Astrocyte of the hippocampus (primary cell): ENCODE results near the gene DBNDD1.
"Not testable (repeated sequence)": the region's sequence is repeated elsewhere in the genome, so short reads cannot be mapped to it uniquely, and the experiment has no call there.

Source experiments
- DNase-seq: peaks from one replicate; pipeline ENCODE4 v3.0.0; 2011; ENCODE audit warnings: low read depth, low spot score

The DBNDD1 gene, protein sequence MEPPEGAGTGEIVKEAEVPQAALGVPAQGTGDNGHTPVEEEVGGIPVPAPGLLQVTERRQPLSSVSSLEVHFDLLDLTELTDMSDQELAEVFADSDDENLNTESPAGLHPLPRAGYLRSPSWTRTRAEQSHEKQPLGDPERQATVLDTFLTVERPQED

DNA sequence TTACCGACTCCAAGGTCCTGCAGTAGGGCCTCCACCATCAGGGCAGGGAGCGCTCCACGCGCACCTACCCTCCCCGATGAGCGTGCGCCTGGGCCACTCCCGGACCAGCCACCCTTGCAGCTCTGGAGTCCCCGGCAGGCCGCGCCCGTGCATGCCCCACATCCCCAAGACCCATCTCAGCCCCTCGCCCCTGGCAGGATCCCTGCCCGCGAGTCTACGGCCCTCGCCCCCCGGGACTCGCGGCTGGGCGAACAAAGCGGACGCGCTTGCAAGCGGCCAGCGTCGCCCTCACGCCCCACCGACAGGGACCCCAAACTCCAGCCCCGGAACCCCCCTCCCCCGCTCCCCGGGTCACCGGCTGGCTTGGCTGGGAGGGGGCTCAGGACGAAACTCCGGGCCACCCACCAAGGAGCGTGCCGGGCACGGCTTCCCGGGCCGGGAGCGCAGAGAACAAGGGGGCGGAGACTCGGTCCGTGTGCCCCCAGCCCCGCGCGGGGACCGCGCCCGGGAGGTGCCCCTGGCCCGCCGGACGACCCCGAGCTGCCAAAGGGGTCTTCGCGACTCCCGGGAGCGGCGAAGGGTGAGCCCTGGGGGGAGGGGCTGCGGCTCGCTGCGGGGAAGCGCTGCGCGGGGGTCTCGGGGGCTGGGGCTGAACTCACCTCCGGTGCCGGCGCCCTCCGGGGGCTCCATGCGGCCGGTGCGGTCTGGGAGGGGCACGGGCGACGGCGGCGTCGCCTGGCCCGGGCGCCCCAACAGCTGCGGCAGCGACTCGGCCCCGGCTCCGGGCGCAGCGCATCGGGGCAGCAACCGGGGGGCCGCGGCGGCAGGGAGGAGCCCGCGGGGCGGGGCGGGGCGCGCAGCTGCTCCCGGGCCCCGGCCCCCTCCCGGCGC is at the start of gene DBNDD1:
Gene DBNDD1 (minus strand): TSS at position 805 of the 891 bp plus-strand sequence. CDS start 115 bp downstream, at position 690.
- DNase-seq: peak; percentile 48

DNA sequence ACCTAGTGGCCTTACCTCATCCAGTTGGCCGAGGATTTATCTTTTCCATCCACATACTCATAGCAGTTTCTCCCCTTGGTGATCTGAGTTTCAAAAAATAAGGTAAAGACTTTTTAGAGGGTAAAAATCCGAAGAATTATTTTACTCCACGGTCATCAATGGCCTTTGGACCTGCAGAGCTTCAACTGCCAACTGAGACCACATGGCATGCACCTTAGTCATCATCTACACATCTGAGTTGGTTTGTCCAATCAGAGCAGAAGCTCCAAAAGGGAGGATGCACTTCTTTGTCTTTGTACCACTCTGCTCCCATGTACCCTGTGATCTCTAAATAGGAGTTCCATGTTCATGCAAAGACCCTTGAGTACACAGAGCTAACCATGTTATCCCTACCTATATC is 42.2 kb upstream of the DBNDD1 start:
- DNase-seq: no peak

DNA sequence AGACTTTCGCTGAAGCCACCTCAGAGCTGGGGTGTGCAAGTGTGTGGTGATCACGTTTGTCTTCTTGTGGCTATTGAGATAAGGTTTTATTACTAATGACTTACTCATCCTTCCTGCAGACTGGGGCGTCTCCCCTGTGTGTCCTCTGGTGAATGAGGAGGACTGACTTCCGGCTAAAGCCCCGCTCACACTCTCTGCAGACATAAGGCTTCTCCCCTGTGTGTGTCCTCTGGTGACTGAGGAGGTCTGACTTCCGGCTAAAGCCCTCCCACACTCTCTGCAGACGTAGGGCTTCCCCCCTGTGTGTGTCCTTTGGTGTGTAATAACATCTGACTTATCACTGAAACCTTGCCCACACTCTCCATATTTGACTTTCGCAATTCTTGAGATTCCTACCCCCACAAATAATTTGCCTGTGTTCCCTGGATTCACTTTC is 38.5 kb upstream of the DBNDD1 start:
- no peak for DNase-seq

DNA sequence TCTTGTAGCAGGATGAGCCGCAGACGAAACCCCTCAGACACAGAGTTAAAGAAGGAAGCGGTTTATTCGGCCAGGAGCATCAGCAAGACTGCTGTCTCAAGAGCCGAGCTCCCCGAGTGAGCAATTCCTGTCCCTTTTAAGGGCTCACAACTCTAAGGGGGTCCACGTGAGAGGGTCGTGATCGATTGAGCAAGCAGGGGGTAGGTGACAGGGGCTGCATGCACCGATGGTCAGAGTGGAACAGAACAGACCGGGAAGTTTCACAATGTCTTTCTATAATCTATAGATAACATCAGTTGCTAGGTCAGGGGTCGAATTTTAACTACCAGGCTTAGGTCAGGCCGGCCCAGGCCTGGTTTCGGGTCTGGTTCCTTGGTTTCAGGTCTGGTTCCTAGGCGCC is 37.3 kb upstream of the DBNDD1 start:
- DNase-seq: not testable (repeated sequence)

DNA sequence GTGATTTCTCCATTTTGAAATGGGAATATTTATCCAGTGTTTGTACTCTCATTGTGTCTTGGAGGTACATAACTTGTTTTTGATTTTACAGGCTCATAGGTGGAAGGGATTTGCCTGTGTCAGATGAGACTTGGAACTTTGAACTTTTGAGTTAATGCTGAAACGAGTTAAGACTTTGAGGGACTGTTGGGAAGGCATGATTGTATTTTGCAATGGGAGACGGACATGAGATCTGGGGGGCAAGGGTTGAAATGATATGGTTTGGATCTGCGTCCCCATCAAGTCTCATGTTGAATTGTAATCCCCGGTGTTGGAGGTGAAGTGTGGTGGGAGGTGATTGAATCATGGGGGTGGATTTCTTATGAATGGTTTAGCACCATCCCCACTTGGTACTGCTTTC is 36.1 kb upstream of the DBNDD1 start:
- DNase-seq: no peak

DNA sequence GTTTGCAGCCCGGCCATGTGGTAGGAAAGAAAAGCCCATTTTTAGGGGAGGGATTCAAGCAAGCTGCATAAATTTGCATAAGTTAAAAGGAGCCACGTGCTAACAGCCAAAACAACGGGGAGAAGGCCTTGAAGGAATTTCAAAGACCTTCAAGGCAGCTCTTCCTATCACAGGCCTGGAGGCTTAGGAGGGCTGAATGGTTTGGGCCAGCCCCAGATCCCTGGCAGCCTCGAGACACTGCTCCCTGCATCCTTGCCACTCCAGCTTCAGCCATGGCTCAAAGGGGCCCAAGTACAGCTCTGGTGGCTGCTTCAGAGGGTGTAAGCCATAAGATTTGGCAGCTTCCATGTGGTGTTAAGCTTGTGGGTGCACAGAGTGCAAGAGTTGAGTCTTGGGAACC is 35.3 kb upstream of the DBNDD1 start:
- no peak for DNase-seq

DNA sequence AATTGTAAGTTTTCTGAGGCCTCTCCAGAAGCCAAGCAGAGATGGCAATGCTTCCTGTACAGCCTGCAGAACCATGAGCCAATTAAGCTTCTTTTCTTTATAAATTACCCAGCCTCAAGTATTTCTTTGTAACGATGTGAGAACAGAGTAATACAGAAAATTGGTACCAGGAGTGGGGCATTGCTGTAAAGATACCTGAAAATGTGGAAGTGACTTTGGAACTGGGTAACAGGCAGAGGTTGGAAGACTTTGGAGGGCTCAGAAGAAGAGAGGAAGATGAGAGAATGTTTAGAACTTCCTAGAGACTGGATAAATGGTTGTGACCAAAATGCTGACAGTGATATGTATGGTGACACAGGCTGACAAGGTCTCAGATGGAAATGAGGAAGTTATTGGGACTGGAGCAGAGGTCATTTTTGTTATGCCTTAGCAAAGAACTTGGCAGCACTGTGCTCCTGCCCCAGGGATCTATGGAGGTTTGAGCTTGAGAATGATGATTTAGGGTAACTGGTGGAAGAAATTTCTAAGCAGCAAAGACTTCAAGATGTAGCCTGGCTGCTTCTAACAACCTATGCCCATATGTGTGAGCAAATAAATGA is 34.7 kb upstream of the DBNDD1 start:
- DNase-seq: no peak

DNA sequence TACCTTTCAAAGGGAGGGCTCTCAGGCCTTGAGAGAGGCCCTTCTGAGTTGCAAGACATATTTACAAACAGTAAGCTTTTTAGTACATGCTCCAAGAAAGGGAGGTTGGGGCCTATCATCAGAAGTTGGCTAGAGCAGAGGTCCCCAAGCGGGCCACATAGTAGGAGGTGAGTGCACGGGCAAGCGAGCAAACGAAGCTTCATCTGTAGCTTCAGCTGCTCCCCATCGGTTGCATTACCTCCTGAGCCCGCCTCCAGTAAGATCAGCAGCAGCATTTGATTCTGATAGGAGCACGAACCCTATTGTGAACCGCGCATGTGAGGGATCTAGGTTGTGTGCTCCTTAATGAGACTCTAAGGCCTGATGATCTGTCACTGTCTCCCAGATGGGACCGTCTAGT is 31.7 kb upstream of the DBNDD1 start:
- no peak for DNase-seq

DNA sequence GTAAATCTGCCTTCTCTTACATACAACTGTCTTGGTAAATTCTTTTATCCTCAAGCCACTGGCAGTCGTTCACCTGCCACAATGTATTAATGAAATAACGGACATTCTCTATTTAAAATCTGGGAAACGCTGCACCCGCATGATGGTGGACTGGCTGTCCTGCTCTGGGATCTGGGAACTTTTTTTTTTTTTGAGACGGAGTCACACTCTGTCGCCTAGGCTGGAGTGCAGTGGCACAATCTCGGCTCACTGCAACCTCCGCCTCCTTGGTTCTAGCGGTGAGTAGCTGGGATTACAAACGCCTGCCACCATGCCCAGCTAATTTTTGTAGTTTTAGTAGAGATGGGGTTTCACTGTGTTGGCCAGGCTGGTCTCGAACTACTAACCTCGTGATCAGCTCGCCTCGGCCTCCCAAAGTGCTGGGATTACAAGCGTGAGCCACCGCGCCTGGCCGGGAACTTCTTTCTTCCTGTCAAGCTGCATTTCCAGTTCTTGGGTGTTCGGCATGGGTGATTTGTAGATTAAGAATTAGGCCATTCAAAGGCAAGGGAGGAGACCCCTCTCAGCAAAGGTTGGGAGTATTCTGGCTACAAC is 29.6 kb upstream of the DBNDD1 start:
- no peak for DNase-seq

DNA sequence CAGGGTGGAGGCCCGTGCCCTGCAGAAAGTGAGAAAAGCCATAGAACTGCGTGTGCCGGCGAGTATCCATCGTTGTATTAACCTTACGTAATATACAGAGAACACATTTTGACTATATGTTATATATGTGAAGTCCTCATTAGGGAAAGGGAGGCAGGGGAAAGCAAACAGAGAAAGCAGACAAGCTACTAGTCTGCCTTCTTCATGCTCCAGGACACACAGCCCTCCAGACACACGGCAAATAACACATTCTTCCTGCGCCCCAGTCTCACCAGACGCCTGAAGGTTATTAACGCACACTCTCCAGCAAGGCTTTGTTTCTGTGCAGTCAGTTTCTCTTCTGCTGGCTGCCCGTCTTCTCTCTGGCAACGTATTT is 29.1 kb upstream of the DBNDD1 start:
- no peak for DNase-seq

DNA sequence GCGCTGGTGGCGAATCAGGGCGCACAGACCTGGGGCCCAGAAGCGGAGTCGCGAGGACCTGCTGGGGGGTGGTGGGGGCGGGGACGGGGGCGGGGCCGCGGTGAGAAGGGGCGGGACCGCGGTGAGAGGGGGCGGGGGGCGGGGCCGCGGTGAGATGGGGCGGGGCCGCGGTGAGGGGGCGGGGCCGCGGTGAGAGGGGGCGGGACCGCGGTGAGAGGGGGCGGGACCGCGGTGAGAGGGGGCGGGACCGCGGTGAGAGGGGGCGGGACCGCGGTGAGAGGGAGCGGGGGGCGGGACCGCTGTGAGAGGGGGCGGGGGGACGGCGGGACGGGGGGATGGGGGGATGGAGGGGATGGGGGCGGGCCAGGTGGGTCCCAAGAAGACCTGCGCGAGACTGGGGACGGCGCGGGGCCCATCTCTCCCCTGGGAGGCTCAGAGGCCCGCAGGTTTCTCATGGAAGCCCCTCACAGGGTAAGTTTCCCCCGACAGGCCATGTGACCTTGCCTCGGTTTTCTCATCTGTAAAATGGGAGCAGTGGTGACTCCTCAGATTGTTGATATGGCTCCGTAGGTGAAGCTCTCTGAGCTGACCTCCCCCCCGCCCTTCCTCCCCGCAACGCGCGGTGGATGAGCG is 28.6 kb upstream of the DBNDD1 start:
- no peak for DNase-seq

DNA sequence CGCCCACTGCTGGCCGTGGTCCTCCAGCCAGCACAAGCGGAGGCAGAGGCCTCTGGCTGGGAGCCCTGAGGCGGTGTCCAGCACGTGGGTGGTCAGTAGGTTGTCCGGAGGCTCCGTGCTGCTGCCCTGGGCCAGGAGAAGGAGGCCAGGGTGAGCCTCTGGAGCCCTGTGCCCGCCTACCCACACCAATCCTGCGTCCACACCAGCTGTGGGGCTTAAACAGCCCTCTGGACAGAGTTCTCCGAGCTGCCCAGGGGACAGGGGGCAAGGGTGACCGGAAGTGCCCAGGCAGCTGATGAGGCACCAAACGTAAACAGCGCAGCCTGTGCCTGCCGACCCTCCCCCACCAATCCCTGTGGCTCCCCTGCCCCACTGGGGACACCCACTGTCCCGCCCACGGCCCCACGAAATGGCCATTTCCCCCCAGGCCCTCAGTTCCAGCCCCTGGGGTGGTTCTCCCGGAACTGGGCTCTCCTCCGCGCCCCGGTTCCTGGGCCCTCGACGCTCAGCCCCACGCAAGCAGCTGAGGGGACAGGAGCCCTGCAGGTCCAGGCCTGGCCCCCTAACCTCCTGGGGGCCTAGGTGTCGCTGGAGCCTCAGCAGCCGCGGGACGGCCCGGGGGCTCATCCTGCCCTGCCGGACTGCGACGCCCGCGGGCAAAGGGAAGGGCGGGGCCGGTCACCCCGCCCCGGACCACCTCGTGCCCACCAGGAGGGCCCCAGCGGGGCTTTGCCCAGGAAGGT is 27.9 kb upstream of the DBNDD1 start:
- DNase-seq: peak; percentile 70

DNA sequence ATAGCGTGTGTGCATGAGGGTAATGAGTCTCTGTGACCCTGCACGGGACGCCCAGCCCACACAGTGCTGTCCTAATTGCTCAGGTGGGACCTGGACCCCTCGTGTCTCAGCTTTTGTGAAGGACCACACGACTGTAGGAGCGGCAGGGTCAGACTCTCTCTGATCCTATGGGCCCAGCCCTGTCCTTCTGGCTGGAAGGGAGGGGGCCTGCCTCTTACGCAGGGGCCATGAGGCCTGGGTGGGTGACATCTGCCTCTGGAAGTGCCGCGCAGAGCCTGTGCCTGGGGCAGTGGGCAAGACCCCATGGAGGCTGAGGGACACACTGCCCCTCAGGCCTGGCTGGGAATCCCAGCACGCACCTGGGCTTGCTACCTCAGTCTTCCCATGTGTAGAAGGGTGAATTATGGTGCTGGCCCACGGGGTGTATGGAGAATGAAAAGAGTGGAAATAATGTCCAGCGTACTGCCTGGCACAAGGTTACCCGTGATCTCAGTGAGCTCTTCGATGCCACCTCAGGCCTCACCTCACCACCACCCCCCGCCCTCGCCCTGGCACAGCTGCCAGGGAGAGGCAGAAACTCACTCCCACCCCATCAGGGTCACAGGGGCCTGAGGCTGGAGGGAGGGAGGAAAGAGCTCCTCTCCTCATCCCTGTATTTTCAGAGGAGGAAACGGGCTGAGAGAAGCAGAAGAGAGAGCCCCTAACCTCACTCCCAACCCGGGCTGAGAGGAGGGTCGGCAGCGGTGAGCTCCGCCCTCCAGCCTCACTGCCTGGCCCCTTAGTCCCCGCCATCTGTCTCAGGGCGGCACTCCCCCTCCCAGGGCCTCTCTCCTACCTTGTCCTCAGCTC is 27.1 kb upstream of the DBNDD1 start:
- DNase-seq: no peak

DNA sequence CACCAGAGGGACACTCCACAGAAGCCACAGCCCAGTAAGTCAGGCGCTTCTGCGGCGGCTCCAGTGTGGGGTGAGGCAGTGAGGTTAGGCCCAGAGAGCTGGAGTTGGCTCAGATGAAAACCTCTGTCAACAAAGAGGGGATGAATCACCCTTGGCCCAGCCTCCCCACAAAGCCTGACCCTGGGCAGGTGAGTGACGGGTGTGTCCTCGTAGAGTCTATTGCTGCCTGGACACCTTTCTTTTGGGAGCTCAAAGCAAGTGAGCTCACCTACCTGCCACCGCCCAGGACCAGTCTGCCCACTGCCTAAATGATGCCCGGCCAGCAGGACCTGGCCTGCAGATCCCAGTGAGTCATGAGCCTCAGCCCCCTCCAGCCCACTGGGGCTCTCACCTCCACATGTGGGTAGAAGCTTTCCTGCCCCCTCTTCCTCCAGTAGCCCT is 24.9 kb upstream of the DBNDD1 start:
- peak; percentile 68 for DNase-seq

DNA sequence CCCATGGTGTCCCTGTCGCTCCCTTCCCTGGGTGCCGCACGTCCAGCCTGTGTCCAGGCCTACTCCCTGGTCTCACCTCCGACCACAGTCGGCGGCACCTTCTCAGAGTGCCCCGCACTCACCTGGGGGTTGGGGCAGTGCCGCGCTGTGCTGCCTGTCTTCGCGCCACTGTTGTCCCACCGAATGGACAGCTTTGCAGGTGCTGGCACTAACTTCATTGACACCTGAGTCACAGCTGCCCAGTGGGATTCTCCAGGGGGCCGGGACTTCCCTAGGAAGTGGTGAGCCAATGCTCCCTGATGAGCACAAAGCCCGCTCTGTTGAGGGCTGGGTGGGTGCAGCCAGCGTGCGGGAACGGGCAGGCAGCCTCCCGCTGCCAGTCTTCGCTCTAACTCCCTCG is 24.3 kb upstream of the DBNDD1 start:
- DNase-seq: no peak

DNA sequence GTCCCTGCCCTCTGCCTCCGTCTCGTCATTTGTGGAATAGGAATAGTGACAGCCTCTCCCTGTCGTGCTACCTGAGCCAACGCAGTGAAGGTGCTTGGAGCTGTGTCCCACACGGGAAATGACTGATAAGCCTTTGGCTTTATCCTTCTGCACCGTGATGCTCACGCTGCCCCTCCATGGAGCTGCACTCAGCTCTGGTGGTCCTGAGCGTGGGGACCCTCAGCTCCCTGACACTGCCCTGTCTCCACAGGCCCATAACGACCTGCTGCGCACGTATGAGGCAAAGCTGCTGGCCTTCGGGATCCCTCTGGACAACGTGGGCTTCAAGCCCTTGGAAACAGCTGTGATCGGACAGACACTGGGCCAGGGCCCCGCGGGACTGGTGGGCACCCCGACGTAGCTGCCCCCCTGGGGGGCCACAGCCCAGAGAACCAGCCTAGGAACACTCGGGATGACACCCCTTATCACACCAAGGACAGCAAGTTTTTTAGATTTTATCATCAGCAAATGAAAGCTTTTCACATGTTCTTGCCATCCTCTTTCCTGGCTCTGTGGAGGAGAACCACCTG is 23.8 kb upstream of the DBNDD1 start:
- no peak for DNase-seq

DNA sequence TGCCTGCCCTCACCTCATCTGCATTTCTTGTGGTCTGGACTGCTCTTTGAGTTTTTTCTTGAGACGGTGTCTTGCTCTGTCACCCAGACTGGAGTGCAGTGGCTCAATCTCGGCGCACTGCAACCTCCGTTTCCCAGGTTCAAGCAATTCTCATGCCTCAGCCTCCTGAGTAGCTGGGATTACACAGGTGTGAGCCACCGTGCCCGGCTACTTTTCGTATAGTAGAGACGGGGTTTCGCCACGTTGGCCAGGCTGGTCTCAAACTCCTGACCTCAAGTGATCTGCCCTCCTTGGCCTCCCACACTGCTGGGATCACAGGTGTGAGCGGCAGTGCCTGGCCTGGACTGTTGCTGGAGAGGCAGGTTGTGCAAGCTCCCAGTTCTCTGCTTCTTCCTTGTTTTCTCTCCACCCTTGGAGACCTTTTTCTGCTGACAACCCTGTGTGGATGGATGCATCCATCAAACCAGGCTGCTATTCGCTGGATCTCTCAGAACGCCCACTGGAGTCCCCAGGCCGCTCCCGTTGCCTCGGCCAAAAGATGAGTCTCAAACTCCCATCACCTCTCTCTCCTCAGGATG is 22.7 kb upstream of the DBNDD1 start:
- no peak for DNase-seq

DNA sequence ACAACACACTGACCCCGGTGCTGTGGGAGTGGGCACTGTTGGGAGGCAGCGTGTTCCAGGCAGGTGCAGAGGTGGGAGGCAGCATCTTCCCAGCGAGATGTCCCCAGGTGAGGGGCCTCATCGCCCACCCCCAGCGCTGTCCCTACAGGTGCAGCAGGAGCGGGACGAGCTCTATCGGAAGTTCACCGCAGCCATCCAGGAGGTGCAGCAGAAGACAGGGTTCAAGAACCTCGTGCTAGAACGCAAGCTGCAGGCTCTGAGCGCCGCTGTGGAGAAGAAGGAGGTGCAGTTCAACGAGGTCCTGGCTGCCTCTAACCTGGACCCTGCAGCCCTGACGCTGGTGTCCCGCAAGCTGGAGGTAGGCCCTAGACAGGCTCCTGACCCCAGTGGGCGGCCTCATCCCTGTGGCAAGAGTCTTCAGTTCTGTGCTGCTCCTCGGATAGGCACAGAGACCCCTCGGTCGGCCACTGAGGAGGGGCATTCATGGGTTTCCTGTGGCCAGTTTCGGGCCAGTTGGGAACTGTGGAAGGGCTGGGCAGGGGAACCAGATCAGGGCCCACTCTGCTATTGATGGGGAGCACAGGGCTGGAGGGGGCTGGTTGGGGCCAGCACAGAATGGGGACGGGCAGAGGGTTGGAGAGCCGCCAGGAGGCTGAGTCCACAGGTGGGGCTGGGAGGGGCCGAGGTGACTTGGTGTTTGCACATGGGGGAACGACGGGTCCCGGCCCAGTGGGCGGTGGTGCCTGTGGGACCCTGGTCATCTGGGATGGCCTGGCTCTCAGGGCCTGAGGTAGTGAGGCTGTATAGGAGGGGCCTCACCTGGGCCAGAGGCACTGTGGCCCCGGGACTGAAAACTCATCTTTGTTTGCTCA is 21.1 kb upstream of the DBNDD1 start:
- no peak for DNase-seq

DNA sequence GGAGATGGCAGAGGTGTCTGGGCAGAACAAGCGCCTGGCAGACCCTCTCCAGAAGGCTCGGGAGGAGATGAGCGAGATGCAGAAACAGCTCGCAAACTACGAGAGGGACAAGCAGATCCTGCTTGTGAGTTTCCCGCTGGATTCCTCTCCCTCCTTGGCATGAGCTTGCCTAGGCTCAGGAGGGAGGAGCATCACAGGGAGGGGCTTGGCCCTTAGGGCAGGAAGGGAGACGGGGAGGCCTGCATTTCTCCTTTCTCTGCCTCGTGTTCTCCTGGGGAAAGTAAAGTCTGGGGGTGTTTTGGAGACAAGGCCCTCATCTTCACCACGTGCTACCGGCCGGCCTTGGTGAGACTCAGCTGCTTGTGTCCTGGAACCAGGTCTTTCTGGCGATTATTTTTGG is 18.0 kb upstream of the DBNDD1 start:
- DNase-seq: no peak
